AG08395 (cell line): ENCODE results near the gene HSPB2.
"Not testable (repeated sequence)": the region's sequence is repeated elsewhere in the genome, so short reads cannot be mapped to it uniquely, and the experiment has no call there.

Experiments used
- DNase-seq: peaks from one replicate; pipeline ENCODE4 v3.0.0; 2012; ENCODE audit warnings: mixed read lengths, low spot score

The HSPB2 gene

GRCh38 chr11:111912535-111912934 lies at the start of gene HSPB2:
HSPB2 (plus strand) TSS chr11:111912734; CDS start chr11:111912830, 96 bp downstream.
- no peak for DNase-seq

- no peak for DNase-seq
Observed at GRCh38 chr11:111870113-111870512, 42.4 kb upstream of the HSPB2 start.

GRCh38 chr11:111870522-111870885 lies 42.0 kb upstream of the HSPB2 start:
- no peak for DNase-seq

- DNase-seq: peak; percentile 89
Observed at GRCh38 chr11:111870886-111871692, 41.4 kb upstream of the HSPB2 start, which contains the start of gene ALG9. ALG9 (minus strand) TSS chr11:111871581; CDS start chr11:111871482, 99 bp downstream.

GRCh38 chr11:111871693-111872161 lies 40.8 kb upstream of the HSPB2 start:
- DNase-seq: peak; percentile 13

- no peak for DNase-seq
Observed at GRCh38 chr11:111878385-111878848, 34.1 kb upstream of the HSPB2 start.

- peak; percentile 97 for DNase-seq
Observed at GRCh38 chr11:111878849-111879636, 33.5 kb upstream of the HSPB2 start, which contains the start of the genes CFAP68 and FDXACB1. CFAP68 (plus strand) TSS chr11:111879541; CDS start chr11:111879561, 20 bp downstream. FDXACB1 (minus strand) TSS chr11:111879165; CDS start chr11:111879132, 33 bp downstream.

- DNase-seq: peak; percentile 5
Observed at GRCh38 chr11:111879637-111879960, 32.9 kb upstream of the HSPB2 start.

GRCh38 chr11:111882202-111882601 lies 30.3 kb upstream of the HSPB2 start:
- DNase-seq: no peak

GRCh38 chr11:111885053-111885452 lies 27.5 kb upstream of the HSPB2 start:
- DNase-seq: not testable (repeated sequence)

GRCh38 chr11:111886032-111886431 lies 26.5 kb upstream of the HSPB2 start:
- DNase-seq: no peak

GRCh38 chr11:111886844-111887243 lies 25.7 kb upstream of the HSPB2 start:
- no peak for DNase-seq

GRCh38 chr11:111905411-111905810 lies 7.1 kb upstream of the HSPB2 start:
- no peak for DNase-seq

- DNase-seq: no peak
Observed at GRCh38 chr11:111906680-111907079, 5.9 kb upstream of the HSPB2 start.

GRCh38 chr11:111908639-111909305 lies 3.8 kb upstream of the HSPB2 start:
- DNase-seq: no peak

- DNase-seq: no peak
Observed at GRCh38 chr11:111909378-111909777, 3.2 kb upstream of the HSPB2 start.

- DNase-seq: peak; percentile 19
Observed at GRCh38 chr11:111910676-111911562, 1.6 kb upstream of the HSPB2 start.

- peak; percentile 92 for DNase-seq
Observed at GRCh38 chr11:111911563-111912401, 752 bp upstream of the HSPB2 start, which contains the start of gene CRYAB. CRYAB (minus strand) TSS chr11:111911770; CDS start chr11:111911724, 46 bp downstream.

- DNase-seq: peak; percentile 19
Observed at GRCh38 chr11:111913031-111913861, 712 bp downstream of the HSPB2 start.
